ENCODE measurements around the gene ITPR3.

Gene ITPR3

DNA sequence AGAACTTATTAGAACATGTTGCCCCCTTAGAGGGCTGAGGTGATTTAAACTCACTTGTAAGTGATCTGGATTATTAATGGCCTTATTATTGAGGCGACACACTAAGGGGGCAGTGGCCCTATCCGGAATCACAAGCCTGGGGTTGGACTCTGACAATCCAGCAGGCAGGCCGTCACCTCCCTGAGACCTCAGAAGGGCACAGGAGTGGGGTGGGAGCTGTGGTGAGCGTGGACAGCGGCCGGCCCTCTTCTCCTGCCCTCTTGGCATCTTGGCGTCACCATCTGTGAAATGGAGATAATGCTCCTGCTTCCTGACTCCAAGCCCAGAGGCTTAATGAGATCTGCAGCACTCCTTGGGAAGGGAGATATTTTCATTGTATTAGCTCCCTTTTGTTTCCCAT is 106.0 kb downstream of the ITPR3 start:
- H3K27ac ChIP-seq, result no peak overlapping the region
- DNase-seq (ENCODE audit: low read depth, low spot score), result no peak

DNA sequence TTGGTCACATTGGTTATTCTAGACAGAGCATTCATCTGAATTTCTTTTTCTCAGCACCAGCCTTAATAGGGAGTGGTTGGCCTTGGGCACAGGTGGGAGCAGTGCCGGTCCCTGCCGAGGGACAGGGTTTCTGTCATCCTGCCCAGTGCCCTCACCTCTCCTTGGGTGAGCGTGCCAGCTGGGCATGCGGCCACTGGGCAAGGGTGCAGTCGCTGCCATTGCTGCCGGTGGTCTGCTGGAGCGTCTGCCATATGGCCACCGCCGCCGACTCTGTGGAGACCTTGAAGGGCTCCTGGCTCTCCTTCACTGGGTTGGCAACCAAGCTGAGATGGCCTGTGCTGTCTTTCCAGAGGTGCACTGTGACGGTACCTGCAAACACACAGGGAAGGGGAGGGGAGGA is 106.8 kb downstream of the ITPR3 start:
- no peak for DNase-seq (ENCODE audit: low read depth, low spot score)
- H3K27ac ChIP-seq, result no peak overlapping the region

DNA sequence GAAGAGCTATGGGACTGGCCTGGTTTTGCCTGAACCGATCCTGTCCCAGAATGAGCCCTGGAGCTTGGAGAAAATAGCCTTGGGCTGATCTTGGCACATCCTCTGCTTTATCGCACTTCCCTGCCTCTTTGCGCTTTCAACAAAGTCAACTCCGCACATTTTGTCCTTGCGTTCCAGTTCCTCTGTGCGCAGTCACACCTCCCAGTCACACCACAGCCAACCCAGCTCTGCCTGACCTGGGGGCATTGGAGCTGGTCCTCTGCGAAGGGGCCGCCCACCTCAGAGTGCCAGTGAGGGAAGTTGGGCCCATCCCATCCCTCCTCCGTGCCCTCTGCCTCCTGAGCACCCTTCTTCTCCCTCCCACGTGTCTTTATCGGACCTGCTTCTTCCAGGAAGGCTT is 107.3 kb downstream of the ITPR3 start:
- no peak overlapping the region for H3K27ac ChIP-seq
- no peak for DNase-seq (ENCODE audit: low read depth, low spot score)

DNA sequence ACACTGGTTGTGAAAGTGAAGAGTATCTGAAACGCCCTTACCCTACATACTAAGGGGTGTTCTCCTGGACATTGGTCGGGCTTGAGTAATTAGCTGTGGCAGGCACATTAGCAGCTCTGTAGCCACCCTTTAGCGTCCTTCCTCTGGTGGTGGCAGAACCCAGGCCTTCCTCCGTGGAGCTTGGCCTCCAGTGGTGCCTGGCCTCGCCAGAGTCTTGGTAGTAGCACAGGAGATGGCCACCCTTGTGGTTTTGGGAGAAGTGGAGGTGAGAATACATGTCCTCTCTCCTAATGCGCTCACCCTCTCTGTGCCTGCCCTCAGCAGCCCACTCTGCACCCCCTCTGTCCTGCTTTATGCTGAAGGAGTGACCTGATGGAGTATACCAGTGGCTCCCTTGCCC is 107.9 kb downstream of the ITPR3 start:
- H3K27ac ChIP-seq, result no peak overlapping the region
- DNase-seq (ENCODE audit: low read depth, low spot score), result no peak

DNA sequence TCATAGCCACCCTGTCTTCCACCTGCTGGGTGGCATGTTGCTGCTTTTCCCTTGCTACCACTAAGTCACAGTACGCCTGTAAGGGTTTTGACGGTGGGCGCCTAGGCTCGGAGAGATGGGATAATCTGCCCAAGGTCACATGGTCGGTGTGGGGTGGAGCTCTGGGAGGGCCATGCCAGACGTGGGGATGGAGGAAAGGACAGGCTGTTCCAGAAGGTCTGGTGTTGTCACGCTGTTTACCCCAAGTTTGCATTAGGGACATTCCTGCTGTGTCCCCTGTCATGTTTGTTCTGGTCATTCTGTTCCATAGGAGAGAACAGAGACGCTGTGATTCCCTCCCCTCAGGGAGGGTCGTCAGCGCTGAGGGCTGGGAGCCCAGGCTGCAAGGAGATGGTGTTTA is 109.5 kb downstream of the ITPR3 start:
- no peak for DNase-seq (ENCODE audit: low read depth, low spot score)
- no peak overlapping the region for H3K27ac ChIP-seq

DNA sequence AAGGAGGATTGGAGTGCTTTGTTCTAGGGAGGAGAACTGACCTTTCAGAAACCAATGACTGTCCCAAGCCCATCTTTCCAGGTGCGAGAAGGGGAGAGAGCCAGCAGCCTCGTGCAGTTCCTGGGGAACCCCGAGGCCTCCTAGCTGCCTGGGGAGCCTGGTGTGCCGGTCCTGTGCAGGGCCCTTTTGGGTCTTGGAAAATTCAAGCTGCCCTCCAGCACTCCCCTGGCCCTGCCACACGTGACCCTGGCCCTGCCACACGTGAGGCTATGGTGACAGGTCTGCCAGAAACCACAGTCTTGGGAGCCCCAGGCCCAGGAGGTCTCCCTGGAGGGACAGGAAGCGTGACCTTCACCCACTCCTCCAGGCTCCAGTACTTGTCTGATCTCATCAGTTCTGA is 109.9 kb downstream of the ITPR3 start:
- no peak for DNase-seq (ENCODE audit: low read depth, low spot score)
- no peak overlapping the region for H3K27ac ChIP-seq

DNA sequence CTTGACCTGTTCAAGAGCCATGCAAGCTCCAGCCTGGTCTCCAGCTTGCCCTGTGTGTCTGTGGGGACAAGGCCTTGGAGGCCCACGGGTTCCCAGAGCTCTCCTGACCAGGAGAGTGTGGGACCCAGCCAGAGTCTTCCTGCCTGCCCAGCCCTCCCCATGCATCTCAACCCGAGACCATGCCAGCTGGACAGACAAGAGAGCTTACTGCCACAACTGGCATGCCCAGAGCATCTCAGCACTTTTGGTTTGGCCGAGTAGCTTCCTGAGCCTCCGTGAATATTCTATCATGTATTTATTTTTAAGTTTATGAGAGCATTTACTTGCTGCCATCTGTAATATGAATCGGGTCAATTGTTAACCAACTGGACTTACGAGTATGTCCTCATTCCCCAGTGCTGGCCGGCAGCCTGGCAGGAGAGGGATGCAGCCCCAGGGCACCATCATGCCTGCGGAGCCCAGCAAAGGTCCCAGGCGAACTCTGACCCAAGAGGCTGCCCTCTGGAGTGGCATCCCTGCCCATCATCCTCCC is 110.7 kb downstream of the ITPR3 start:
- H3K27ac ChIP-seq, result no peak overlapping the region
- DNase-seq (ENCODE audit: low read depth, low spot score), result no peak

DNA sequence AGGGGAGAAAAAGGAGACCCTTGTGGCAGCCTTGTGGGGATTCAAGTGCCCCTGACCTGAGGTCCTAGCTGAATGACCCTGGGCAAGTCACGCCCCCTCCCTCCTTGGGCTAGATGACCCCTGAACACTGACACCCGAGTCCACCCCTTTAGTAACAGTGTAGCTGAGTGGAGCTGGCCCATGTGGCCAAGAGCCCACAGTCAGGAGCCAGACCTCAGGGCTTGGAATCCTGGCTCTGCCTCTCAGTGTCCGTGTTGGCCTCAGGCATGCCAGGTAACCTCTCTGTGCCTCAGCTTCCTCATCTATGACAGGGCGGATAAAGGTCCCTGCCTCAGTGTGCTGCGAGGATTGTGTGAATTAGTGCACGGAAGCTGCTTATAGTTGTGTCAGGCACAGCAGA is 111.3 kb downstream of the ITPR3 start:
- no peak overlapping the region for H3K27ac ChIP-seq
- no peak for DNase-seq (ENCODE audit: low read depth, low spot score)

DNA sequence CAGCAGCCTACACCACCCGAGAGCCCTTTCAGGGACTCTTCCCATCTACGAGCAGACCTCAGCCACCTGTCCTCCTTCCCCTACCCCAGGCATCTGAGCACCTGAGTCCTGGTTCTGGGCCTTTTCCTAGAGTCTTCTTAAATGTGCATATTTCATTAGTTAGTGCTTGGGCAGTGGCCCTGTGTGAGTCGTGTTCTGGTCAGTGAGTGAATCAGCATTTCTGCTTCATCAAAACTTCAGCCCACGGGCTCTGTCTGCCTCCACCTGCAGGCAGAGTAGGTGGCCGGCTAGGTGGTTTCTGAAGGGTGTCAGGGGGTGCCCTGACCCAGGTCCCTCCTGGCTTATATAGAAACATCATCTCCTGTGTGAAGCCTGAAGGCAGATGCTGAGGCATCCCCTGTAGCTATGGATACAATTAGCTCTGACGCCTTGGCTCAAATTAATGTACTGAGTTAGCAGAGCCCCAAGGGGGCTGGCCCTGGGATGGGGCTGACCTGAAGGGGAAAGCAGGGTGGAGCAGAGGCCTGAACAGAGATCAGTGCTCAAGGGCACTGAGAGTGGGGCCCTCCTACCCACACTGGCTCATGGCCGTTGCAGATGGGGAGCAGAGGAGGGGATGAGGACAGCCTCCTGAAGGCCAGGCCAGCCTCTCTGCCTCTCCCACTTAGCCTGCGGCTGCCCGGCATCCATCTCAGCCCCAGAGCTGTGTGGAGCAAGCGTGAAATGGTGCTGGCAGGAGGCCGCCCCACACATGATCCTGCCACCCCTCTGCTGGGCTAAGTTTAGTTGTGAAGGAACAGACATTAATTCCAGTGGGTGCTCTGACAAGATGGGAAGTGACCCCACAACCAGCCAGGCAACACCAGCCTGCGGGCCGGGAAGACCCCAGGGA is 111.9 kb downstream of the ITPR3 start:
- DNase-seq (ENCODE audit: low read depth, low spot score), result no peak
- H3K27ac ChIP-seq, result no peak overlapping the region

DNA sequence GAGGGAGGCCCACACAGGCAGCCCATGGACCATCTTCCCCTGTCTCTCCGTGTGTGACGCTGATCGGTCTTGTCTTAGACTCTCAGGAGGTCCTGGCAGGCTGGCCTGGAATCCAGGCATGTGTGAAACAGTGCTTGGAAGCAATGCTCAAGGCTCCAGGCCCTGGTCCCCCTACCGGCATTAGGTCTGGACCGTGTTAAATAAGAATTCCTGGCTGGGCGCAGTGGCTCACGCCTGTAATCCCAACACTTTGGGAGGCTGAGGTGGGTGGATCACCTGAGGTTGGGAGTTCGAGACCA is 112.5 kb downstream of the ITPR3 start:
- H3K27ac ChIP-seq, result no peak overlapping the region
- DNase-seq (ENCODE audit: low read depth, low spot score), result no peak

DNA sequence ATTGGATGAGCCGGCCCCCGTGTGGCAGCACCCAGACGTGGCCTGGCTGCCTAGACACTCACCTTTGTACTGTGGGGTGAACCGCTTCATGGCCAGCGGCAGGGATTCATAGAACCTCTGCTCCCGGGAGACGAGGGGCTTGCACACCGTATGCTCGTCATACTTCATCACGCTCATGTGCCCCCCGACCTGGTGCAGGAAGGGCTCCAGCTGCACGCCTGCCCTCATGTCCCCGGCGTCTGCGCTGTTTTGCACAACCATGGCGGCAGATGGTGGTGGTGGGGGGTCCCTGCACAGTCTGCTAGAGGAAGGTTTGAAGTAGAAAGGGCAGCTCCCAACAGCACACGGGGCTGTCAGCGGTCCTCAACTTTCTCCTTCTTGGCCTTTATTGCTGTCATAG is 114.1 kb downstream of the ITPR3 start:
- DNase-seq (ENCODE audit: low read depth, low spot score), result no peak
- no peak overlapping the region for H3K27ac ChIP-seq

DNA sequence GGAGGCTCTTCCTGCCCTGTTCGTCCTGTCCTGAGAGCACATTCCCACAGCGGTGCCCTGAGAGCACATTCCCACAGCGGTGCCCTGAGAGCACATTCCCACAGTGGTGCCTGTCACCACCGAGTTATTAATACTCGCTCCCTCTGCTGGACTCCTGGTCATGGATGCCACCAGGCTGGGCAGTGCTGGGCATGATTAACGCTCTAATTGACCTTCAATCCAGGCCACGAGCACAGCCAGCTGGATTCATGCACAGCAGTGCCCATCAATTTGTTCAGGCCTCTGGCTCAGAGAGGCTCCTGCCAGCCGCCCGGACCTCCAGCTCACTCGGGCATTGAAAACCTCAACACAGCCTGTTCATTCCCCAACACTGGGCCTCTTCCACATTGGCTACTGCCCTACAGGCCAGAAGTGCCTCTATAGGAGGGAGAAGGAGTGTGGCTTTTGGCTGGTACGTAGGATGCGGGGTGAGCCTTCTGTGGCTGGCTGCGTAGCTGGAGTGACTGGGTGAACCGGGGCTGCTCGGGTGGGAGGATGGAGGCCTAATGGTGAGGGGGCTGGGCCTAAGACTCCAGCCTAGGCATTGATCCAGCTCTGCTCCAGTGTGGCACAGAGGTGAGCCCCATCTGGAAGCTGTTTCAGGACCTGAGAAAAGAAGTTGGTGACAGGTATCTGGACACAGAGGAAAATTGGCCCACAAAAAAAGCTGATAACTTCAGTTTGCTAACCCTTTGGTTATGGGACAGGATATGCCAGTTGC is 116.3 kb downstream of the ITPR3 start:
- no peak overlapping the region for H3K27ac ChIP-seq

DNA sequence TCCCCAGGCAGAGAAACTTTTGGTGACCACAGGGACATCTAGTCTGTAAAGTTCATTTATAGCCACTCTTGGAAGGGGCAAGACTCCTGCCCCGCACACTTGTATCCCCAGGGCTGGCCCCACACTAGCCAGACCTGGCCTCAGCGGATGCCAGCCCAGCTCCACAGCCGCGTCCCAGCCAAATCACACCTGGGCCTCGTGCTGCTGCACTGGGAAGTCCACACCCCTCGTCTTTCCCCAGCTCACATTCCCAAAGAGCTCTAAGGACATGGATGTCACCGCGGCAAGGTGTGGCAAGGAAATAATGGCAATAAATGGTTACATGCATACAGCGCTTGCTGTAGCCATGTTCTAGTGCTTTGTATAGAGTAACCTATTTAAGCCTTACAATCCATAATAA is 117.0 kb downstream of the ITPR3 start:
- no peak overlapping the region for H3K27ac ChIP-seq
- DNase-seq (ENCODE audit: low read depth, low spot score), result no peak

More for the DNA sequence above, 116.3 kb downstream of the ITPR3 start:
- DNase-seq (ENCODE audit: low read depth, low spot score), result no peak

DNA sequence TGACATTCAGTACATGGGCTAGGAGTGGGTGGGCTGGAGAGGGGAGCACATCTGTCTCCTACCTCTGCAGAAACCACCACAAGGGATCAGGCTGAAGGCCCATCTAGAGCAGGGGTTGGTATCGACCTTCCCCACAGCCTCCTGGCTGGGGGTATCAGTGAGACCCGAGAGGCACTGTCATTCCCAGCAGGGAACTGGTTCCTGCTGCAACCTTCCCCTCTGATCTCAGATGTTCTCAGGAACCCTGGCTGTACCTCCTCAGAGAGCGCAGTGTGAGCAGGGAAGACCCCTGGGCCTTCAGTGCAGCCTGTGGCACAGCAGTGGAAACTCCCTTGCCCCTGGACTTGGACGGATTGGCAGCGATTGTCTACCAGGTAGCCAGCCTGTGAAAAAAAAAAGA is 117.8 kb downstream of the ITPR3 start:
- H3K27ac ChIP-seq, result no peak overlapping the region
- DNase-seq (ENCODE audit: low read depth, low spot score), result no peak

DNA sequence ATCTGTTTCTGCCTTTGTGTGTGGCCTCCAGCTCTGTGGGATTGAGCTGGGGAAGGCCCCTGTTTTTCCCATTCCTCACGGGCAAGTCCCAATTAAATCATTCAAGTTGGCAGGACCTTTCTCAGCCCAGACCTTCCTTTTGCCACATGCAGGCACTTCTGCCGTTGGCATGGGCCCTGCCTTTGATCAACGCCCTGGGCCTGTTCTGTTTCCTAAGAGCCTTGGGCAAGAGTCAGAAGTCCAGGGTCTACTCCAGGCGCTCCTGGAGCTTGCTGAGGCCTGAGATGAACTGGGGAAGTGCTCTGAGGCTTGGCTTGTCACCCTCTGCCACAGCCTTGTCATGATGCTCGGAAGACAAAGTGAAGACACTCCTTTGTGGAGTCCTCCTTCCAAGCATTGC is 118.4 kb downstream of the ITPR3 start:
- peak overlapping the region; percentile 22 for H3K27ac ChIP-seq
- no peak for DNase-seq (ENCODE audit: low read depth, low spot score)

DNA sequence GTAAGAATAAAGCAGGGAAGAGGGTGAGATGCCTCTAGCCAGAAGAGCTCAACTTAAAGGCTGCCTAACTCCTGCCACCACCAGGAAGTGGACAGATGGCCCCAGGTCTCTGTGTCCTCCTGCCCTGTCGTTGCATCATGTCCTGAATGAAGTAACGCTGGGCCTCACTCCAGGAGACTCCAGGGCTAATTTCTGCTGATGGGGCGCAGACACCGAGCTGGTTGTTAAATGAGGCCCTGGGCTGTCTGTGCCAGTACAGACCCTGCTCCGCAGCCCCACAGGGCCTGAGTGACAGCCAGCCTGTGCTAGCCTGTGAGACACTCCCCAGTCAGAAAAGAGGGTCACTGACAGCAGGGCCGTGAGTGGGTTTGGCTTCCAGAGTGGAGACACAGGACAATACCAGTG is 119.1 kb downstream of the ITPR3 start:
- H3K27ac ChIP-seq, result peak overlapping the region; percentile 22
- no peak for DNase-seq (ENCODE audit: low read depth, low spot score)

DNA sequence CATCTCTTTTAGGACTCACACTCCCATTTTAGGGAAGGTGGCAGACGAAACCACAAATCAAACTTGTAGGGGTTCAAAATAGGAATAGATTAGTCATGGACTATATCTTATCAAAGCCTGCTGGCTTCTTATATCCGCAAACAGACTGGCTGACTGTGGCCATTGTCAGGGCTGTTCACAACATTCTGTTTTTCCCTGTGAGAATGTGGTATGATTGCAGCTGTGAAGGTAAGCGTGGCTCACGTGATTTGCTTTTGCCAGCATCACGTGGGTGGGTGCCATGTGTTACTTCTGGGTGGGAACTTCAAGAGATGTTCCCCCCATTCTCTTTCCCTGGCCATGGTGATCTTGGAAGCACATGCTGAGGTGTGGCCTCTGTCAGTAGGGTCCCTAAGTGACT is 119.7 kb downstream of the ITPR3 start:
- no peak overlapping the region for H3K27ac ChIP-seq
- DNase-seq (ENCODE audit: low read depth, low spot score), result no peak

DNA sequence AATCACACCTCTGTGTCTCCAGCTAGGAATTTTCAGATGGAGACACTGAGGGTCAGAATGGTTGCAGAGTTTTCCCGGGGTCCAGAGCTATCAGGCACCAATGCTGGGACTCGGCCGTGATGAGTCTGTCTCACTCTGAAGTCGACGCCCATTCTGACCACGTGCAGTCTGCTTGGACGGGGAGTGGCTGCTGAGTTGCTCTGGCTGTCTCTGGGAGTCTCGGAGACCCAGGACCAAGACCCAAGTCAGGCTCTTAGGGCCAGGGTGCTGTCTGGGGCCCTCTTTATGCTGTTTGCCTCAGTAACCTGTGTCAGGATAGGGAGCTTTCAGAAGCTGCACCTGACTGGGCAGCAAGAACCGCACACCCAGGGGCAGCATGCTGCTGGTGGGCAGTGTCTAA is 121.0 kb downstream of the ITPR3 start:
- no peak for DNase-seq (ENCODE audit: low read depth, low spot score)
- H3K27ac ChIP-seq, result no peak overlapping the region

DNA sequence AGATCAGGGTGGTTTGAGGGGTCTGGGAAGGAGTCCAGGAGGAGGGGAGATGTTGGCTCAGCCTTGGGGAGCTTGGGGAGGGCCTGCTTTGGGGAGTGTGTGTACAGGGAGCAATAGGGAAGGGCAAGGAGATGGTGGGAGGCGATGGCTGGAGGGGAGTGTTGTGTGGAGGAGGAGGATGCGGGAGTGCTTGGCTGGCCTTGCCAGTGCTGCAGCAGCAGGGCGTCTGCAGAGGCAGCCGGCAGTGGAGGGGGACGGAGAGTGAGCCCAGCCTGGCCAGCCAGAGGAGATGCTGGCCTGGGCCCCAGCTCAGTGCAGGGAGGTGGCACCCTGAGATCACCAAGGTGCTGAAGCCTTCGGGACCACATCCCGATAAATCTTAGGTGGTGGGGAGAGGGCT is 121.7 kb downstream of the ITPR3 start:
- H3K27ac ChIP-seq, result no peak overlapping the region
- no peak for DNase-seq (ENCODE audit: low read depth, low spot score)

DNA sequence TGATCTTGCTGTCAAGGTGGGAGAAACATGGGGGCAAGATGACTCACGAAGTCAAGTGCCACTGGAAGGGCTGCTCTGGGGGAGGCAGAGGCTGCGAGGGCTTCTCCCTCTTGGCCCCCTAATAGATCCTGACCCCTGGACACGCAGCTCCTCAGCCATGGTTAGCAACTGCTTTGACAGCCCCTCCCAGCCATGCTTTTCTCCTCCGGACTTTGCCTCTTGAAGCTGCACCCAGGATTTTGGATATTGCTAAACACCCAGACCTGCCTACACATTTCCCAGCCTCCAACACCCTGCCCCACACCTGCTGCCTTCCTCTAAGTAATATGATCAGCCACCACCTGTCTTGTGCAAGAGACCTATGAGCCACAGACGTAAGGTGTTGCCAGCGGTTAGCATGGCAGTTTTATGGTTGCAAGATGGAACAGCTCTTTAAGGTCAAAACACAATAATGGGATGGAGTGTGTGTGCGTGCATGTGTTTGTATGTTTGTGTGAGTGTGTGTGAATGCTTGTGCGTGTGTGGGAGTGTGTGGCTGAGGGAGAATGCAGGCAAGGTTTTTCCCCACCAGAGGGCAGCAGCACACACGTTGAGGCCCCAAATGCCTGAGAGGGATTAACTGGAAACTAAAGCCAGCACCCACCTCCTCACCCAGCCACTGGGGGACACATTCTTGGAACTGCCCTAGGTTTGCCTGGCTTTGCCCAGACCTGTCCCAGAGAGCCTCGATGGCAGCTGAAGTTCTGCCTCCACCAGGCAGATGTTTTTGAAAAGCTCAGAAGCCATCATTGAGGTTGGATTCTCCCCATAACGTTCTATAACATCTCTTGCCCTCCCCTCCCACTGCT is 123.1 kb downstream of the ITPR3 start:
- peak; percentile 99 for DNase-seq (ENCODE audit: low read depth, low spot score)
- peak overlapping the region; percentile 45 for H3K27ac ChIP-seq

Data from epithelial cell of prostate (primary cell).